GM18868 (cell line): ENCODE measurements around the gene CPEB2.
A peak's percentile ranks its signal among the peaks of the same experiment; 100 is the strongest.

Experiments used
- ATAC-seq: cut with Tn5 transposase; IDR thresholded peaks from one replicate; pipeline ENCODE4 v1.9.1; 2021; ENCODE audit warnings: mild to moderate bottlenecking, moderate library complexity; ENCODE audit not compliant: unreplicated experiment

The CPEB2 gene

GRCh38 chr4:15010038-15010585, 7.8 kb downstream of the CPEB2 start:
- no peak for ATAC-seq

- no peak for ATAC-seq
Measured at GRCh38 chr4:15011166-15011565, 8.9 kb downstream of the CPEB2 start.

GRCh38 chr4:15012017-15012788, 9.9 kb downstream of the CPEB2 start:
- ATAC-seq, result no peak

GRCh38 chr4:15013585-15013984, 11.3 kb downstream of the CPEB2 start:
- ATAC-seq, result no peak

- ATAC-seq, result no peak
Measured at GRCh38 chr4:15015170-15015569, 12.9 kb downstream of the CPEB2 start.

- ATAC-seq, result peak; percentile 48
Measured at GRCh38 chr4:15018361-15018760, 16.1 kb downstream of the CPEB2 start.

- ATAC-seq, result no peak
Measured at GRCh38 chr4:15020502-15021286, 18.4 kb downstream of the CPEB2 start.

GRCh38 chr4:15021311-15021710, 19.0 kb downstream of the CPEB2 start:
- no peak for ATAC-seq

- no peak for ATAC-seq
Measured at GRCh38 chr4:15021946-15022345, 19.7 kb downstream of the CPEB2 start.

- no peak for ATAC-seq
Measured at GRCh38 chr4:15024386-15024785, 22.1 kb downstream of the CPEB2 start.

GRCh38 chr4:15025693-15026092, 23.4 kb downstream of the CPEB2 start:
- ATAC-seq, result no peak

GRCh38 chr4:15027921-15028435, 25.7 kb downstream of the CPEB2 start:
- no peak for ATAC-seq

GRCh38 chr4:15031197-15031596, 28.9 kb downstream of the CPEB2 start:
- ATAC-seq, result no peak

- ATAC-seq, result no peak
Measured at GRCh38 chr4:15031993-15032675, 29.9 kb downstream of the CPEB2 start.

- ATAC-seq, result no peak
Measured at GRCh38 chr4:15034071-15034764, 31.9 kb downstream of the CPEB2 start.

- no peak for ATAC-seq
Measured at GRCh38 chr4:15035159-15035558, 32.9 kb downstream of the CPEB2 start.

GRCh38 chr4:15037923-15038541, 35.8 kb downstream of the CPEB2 start:
- ATAC-seq, result no peak

- no peak for ATAC-seq
Measured at GRCh38 chr4:15040916-15041463, 38.7 kb downstream of the CPEB2 start.

GRCh38 chr4:15042529-15043167, 40.4 kb downstream of the CPEB2 start:
- no peak for ATAC-seq
